Raji (cell line): ENCODE data around the gene ENOSF1.

ENCODE experiments used
- POLR2A ChIP-seq: IDR thresholded peaks from 2 replicates; pipeline ENCODE4 v1.6.1; 2011; ENCODE audit warnings: low read depth, low read length, control low read depth; ENCODE audit not compliant: insufficient read depth

ENOSF1 gene

DNA sequence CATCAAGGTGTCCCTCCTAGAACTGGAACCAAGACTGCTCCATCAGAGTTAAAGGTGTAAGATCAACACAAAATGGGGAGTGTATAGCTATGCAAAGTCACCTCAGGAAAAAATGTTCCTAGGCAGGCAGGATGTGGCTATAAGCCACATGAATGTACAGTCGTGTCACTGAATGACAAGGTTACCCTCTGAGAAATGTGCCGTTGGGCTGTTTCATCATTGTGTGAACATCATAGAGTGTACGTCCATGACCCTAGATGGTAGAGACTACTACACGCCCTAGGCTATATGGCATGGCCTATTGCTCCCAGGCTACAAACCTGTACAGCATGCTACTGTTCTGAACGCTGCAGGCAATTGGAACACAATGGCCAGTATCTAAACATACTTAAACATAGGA is 30.4 kb downstream of the ENOSF1 start:
- no peak for TF ChIP-seq POLR2A

DNA sequence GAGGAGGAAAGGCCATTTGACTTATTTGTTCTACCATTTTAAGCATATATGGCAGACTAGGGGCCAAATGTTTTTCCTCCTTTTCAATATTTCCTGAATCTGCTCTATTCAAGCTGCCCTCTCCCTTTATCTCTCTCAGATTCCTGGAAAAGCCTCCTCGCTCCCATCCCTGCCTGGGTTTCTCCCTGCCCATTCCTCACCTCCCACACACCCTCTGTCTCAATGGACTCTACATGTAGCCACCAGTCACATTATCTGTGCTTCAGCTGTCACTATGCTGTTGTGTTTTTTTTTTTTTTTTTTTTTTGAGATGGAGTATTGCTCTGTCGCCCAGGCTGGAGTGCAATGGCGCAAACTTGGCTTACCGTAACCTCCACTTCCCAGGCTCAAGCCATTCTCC is 32.0 kb downstream of the ENOSF1 start:
- TF ChIP-seq POLR2A, result no peak

DNA sequence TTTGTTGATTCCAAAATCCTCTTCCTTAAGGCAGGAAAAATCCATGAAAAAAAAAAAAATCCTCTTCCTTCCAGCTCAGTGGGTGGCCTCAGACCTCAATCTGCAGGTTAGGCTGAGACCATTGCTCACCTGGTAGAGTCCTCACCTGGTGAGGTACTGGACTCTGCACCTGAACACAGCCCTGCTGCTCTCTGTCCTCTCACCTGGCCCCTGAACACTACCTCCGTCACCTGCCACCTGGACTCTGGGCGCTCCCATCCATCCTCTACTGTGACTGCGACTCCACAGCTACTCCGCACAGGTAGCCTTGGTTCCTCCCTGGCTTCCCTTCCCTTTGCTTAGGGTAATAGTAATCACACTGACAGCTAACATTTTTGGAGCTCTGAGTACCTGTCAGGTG is 32.9 kb downstream of the ENOSF1 start:
- no peak for TF ChIP-seq POLR2A

DNA sequence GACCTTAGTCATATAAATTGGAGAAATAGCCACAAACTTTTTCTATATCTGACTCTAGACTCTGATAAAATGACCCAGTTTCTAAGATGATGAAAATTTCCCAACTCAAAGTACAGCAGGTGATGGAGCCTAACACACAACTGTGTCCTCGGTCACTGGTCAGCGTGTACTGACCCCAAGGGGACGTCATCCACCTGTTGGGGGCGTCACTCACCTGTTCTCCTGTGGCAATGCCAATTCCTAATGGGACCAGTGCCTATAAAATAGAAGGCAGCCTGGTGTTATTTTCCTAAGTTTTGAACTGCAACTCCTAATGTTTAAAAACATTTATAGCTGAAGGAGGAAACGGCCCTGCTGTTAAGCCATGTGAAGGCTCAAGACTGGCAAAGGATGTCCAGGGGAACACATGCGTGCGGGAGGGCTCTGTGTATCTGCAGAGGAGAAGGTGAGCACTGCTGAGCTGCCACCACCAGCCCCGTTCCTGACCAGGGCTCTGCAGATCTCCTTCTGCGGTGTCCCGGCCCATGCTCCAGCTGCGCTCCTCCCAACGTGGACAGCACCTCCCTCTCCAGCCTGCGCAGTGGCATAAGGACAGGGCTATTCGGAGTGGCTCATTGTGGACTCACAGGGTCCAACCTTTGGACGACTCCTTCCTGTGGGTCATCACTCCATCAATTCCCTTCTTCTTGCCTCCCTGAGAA is 33.8 kb downstream of the ENOSF1 start:
- no peak for TF ChIP-seq POLR2A

DNA sequence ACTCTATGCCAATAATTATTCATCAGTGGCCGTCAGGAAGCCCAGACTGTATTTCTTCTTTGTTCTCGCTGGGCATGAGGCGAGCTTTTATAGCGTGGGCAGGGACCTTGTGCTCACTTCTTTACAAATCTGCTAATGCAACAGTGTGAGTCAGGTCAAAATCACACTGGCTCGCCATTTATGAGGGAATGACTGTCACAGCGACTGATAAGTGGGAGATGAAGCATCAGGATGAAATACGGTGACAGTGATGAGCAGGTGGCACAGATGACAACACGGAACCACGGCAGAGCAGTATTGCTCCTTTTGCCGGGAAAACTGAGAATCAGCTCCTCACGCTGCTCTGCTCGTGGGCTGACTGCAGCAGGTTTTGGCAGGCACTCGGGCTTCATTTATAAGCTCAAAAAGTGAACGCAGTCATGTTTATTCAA is 34.5 kb downstream of the ENOSF1 start:
- no peak for TF ChIP-seq POLR2A

DNA sequence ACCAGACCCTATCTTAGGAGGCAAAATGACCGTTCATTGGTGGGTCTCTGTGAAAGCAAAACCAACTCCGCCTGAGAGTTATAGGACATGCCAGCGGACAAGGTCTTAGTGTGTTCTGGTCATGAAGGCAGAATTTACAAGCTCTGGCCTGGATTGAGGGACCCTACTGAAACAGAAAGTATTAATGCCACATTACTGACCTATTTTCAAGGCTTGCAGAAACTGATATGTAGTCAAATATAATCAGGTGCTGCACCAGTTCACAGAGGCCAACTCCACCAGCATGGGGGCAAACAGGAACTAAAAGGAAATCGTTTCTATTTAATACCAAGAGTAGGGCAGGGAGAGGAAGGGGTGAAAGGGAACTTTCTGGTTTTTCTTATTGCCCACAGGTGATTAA is 35.3 kb downstream of the ENOSF1 start:
- TF ChIP-seq POLR2A, result no peak

DNA sequence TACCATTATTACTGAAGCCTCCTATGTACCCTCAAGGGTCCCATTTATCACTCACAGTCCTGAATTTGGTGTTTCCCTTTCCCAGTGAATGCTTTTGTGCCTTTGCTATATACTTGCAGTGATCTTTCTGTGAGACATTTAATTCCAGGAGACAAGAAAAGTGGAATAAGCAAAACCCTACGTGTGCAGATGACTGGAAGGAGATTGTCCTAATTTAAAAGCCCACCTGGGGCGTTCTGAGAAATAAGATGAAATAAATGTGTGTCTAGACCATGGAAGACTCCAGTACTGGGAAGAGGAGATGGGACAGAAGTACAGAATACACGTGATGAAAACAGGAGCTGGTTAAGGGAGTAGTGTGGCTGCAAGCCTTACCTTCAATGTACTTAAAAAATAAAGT is 35.7 kb downstream of the ENOSF1 start:
- TF ChIP-seq POLR2A, result no peak

DNA sequence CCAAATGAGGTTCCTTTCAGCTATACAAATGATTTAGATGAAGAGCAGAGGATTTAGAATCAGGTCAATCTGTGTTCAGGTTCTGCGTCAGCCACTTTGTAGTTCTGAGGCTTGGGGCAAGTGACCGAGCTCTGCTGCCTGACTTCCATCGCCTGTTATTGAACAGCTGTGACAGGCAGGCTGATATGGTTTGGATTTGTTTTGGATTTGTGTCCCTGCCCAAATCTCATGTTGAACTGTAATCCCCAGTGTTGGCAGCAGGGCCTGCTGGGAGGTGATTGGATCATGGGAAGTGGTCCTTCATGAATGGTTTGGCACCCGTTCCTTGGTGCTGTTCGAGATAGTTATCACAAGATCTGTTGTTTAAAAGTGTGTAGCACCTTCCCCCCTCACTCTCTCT is 36.4 kb downstream of the ENOSF1 start:
- no peak for TF ChIP-seq POLR2A

DNA sequence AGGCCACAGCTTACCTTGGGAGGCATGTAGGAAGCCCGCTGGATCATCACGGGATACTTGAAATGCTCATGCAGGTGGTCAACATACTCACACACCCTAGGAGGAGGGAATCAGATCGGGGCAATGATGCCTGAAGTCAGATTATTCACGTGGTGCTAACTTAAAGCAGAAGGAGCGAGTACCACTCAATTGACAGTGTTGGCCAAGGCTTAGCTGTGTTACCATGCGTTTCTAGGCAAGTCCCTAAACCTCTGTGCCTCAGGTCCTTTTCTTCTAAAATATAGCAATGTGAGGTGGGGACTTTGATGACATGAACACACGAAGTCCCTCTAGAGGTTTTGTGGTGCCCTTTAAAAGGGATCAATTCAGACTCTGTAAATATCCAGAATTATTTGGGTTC is 37.1 kb downstream of the ENOSF1 start:
- TF ChIP-seq POLR2A, result no peak

DNA sequence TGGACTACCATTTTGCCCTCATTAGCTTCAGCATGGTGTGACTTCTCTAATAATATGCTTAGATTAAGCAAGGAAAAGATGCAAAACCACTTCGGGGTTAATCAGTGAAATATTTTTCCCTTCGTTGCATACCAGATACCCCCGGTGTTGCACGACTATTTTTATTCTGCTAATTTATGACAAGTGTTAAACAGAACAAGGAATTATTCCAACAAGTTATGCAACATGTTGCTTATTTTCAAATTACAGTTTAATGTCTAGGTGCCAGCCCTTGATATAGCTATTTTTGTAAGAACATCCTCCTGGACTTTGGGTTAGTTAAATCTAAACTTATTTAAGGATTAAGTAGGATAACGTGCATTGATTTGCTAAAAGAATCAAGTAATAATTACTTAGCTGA is 38.7 kb downstream of the ENOSF1 start:
- TF ChIP-seq POLR2A, result no peak

DNA sequence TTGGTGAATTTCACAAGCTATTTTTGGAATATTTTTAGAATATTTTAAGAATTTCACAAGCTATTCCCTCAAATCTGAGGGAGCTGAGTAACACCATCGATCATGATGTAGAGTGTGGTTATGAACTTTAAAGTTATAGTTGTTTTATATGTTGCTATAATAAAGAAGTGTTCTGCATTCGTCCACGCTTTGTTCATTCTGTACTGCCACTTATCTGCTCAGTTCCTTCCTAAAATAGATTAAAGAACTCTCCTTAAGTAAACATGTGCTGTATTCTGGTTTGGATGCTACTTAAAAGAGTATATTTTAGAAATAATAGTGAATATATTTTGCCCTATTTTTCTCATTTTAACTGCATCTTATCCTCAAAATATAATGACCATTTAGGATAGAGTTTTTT is 39.1 kb downstream of the ENOSF1 start:
- TF ChIP-seq POLR2A, result no peak

DNA sequence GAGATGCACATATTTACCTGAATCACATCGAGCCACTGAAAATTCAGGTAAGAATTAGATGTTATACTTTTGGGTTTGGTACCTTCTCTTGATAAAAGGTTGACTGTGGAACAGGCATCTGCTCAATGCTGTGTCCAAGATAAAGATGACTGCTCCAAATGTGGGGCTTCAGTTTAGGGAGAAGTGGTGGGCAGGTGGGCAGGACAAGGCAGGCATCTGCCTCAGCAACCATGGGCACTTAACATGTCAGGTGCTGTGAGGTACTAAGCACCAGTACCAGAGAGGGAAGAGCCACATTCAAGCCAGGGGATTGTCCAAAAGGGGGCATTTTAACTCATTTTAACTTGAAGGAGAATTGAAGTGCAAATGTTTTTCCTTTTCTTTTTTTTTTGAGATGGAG is 41.0 kb downstream of the ENOSF1 start:
- TF ChIP-seq POLR2A, result no peak

DNA sequence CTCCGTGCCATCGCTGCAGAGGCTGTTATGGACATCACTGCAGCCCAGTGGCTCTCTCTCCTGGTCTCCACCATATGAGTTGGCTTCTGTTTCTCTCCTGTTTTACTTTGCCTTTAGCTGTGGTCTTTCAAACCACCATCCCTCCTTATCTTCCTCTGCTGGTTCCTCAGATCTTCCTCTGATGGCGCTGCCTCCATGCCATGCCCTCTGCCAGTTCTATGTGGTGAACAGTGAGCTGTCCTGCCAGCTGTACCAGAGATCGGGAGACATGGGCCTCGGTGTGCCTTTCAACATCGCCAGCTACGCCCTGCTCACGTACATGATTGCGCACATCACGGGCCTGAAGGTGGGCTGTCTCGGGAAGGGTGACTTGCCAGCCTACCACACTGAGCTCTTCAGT is 41.9 kb downstream of the ENOSF1 start:
- no peak for TF ChIP-seq POLR2A

DNA sequence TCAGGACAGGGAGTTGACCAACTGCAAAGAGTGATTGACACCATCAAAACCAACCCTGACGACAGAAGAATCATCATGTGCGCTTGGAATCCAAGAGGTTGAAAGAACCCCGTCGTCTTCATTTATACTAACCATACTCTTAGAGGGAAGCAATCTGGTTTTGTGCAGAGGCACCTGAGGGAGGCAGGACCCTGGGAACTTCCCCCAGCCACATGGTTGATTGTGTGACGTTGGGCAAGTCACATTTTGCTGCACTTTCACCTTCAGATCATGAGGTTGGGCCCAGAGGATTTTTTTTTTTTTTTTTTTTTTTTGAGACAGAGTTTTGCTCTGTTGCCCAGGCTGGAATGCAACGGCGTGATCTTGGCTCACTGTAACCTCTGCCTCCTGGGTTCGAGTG is 43.4 kb downstream of the ENOSF1 start:
- no peak for TF ChIP-seq POLR2A

DNA sequence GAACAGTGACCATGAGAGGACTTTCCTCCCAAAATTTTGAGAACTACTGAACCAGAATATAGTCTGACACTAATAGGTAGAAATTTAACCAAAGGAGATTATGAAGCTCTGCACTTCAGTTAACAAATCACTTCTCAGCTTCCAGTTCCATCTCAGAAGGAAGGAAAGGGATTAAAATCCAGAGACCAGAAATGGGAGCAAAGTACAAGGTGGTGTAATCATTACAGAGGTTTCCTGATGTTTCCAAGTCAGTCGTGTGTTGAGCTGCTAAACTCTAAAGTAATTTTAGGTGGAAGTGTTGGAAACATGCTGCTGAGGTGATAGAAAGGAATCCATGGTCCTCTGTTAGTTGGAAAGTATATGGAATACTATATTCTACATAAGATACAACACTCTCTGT is 44.2 kb downstream of the ENOSF1 start:
- no peak for TF ChIP-seq POLR2A

DNA sequence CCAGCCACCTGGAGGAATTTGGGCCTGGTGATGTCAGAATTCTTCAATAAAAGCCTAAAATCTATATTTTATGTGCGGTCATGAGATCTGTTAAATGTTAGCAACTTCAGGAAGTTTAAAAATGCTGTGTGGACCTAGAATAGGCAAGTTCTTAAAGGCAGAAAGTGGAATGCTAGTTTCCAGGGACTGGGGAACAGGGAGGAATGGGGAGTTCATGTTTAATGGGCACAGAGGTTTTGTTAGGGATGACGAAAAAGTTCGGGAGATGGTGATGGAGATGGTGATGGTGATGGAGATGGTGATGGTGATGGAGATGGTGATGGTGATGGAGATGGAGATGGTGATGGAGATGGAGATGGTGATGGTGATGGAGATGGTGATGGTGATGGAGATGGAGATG is 45.8 kb downstream of the ENOSF1 start:
- TF ChIP-seq POLR2A, result no peak

DNA sequence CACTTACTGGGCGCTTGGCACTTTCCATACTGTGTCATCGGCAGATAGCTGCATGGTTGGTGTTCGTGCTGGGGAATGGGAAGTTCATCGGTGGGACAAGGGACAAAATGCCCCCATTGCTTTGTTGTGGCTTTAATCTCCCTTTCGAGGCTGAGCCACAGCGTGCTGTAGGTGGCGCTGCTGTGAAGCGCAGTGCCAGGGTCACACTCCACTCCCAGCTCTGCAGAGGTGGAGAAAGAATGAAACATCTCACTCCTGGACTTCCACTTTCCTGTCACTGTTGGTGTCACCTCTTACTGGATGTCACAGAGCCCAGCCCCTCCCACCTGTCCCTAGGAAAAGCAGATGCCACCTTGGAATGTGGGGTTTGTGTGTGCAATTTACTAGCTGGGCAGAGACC is 46.3 kb downstream of the ENOSF1 start:
- TF ChIP-seq POLR2A, result no peak
